ENCODE data around the gene SULF2.

The SULF2 gene

DNA sequence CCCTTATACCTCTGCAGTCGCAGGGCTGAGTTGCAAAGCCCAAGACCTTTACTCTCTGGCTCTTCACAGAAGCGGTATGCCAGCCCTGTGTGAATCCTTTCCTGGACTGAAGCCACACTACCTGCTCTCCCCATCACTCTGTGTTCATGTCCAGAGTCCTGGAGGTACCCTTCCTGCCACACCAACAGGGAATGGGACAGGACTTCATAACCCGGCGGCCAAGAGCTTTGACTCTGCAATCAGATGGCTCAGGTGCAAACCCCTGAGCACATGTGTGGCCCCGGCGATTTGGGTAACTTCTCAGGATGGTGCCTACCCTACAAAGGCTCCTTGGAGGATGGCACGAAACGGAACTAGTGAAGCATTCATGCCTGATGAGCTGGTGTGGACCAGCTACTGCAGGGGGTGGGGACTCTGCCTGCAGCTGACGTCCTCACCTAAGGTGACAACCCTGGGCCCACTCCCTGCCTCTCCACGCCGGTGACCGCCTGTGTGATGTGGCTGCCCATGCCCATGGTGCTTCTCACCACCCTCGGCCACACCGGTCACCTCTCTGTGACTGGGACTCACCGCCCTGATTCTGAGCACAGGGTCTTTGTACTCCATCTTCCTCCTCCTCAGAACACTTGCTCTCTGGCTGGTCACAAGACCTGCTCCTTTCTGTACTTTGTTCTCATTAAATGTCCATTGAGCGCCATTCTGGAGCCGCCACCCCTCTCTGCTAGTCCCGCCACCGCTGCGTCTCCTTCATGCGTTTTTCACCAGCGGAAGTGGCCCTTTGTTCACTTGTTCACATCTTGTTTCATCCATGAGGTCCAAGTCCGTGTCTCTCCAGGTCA, 116.7 kb downstream of the SULF2 start:
- no peak for DNase-seq (ENCODE audit: low read depth)

GRCh38 chr20:47667531-47668312, 117.6 kb downstream of the SULF2 start:
- no peak for DNase-seq (ENCODE audit: low read depth)

DNA sequence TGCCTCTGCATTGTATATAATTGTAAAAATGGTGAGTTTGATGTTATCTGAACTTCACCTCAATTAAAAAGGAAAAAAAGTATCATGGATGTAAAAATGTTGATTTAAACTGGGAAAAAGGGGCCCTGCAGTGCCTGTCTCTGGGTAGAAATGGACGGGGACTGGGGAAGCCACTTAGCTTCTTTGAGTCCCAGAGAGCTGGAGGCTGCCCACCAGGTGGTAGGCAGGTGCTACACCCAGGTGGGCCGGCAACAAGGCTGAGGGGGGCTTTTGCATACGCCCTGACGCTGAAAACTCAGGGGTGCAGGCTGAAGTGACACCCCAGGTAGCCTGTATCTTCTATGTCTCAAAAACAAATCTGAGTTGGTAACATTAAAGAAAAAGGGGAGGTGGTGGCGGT, 118.2 kb downstream of the SULF2 start:
- DNase-seq (ENCODE audit: low read depth) = no peak

DNA sequence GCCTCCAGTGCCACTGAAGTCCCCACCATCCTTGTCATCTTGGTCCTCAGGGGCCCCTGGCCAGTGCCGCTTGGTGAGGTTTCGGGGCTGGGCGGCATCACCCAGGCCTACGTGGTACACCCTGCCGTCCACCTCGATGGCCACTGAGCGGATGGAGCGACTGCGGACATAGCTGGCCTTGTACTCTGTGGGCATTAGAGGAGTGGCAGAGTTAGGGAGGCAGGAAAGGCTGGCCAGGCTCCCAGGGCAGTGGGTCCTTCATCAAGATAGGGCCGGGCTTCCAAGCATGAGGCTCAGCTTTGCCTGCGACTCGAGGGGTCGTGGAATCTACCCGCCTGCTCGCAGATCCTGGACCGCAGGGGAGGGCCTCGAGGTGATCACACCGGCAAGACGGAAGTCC, 119.0 kb downstream of the SULF2 start:
- no peak for DNase-seq (ENCODE audit: low read depth)

- no peak for DNase-seq (ENCODE audit: low read depth)
Observed at GRCh38 chr20:47665221-47665991, 119.9 kb downstream of the SULF2 start.

DNA sequence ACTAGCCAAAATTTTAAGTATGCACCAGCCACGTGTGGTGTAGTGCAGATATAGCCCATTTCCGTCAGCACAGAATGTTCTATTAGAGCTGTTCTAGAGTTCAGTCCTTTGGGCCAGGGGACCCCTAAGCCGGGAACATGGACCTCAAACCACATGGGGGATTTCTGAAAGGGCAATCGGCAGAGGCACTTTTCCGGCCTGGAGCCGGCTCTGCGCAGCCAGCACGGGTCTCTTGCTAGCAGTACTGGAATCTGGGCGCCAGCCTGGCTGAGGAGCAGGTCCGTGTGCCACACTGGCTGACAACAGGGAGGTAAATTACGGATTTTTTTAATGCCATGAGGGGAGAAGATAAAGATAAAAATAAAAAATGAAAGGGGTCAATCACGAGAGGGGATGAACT, 120.5 kb downstream of the SULF2 start:
- DNase-seq (ENCODE audit: low read depth) = no peak

GRCh38 chr20:47664068-47664437, 121.2 kb downstream of the SULF2 start:
- no peak for DNase-seq (ENCODE audit: low read depth)

DNA sequence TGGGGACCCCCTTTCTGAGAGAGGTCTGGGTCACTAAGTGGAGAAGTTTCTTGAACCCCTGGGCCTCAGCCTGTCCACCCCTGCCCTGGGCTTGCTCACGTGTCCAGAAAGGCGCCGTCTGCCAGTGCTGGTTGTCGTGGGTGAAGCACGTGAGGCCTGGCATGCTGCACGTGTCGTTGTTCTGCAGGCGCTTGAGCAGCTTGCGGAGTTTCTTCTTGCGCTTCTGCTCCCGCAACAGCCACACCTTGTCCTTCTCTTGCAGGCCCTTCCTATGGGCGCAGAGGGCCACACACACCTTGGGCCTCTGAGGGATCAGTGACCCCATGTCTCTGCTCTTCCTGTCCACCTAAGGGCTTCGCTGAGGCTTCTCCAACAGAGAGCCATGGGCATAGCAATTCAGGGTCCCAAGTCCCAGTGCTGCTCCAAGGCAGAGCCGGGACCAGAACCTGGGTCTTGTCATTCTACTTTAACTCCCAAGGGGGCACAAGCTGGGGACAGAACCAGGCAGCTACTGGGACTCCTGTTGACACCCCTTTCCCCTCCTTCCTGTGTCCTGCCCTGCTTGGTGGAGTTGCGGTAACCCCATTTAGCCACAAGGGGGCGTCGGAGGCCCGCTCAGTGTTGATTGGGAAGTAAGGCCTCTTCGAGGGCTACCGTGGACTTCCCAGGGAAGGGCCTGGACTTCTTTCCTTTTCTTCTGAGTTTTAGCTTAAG, 121.8 kb downstream of the SULF2 start:
- DNase-seq (ENCODE audit: low read depth) = peak; percentile 83

GRCh38 chr20:47662483-47663353, 122.6 kb downstream of the SULF2 start:
- no peak for DNase-seq (ENCODE audit: low read depth)

DNA sequence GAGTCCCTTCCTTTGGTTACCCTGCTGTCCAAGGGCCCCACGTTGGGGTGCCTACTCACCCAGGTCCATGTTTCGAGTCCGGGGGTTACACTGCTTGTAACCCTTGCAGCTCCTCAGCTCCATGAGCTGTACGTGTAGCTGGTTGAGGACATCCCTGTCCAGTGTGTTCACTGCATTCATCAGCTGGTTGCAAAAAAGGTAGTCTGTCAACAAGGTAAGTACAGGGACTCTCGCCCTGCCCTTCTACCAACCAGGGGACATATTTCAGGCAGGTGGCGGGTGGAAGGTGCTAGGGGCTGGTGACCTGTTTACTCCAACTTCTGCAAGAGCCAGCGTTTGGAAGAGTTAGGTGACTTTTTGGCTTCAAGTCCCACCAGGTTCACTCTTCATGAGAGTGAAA, 123.6 kb downstream of the SULF2 start:
- DNase-seq (ENCODE audit: low read depth) = no peak

GRCh38 chr20:47660983-47661700, 124.1 kb downstream of the SULF2 start:
- DNase-seq (ENCODE audit: low read depth) = no peak

- no peak for DNase-seq (ENCODE audit: low read depth)
Observed at GRCh38 chr20:47660602-47660905, 124.7 kb downstream of the SULF2 start.

DNA sequence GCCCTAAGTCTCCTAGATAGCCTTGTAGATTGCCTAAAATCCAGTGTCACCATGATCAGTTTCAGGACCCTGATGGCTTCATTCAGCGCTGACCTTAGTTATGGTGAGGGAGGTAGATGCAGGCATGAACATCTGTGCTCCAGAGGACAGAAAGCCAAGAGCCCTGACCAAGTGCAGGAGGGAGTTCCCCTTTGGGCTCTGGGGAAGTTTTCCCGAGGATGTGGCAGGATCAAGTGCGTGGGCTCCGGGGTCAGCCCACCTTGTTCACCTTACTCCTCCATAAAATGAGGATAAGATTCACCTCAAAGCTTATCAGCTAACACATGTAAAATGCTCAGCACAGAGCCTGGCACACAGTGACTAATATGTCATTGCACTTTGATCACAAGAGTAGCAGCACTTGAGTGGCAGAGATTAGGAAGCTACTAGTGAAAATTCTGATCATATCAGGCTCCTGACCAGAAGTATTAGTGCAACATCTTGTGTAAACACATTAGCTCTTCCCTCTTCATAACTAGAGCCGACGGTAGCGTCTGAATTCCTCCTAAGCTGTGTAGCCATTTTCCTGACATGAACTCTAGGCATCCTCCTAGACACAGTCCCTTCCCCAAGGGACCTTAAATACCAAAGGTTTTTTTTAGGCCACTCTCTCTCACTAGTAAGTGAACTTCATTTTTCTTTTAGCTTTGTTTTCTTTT, 125.2 kb downstream of the SULF2 start:
- DNase-seq (ENCODE audit: low read depth) = no peak

- DNase-seq (ENCODE audit: low read depth) = no peak
Observed at GRCh38 chr20:47656318-47656717, 129.0 kb downstream of the SULF2 start.

- no peak for DNase-seq (ENCODE audit: low read depth)
Observed at GRCh38 chr20:47655635-47656034, 129.6 kb downstream of the SULF2 start.

DNA sequence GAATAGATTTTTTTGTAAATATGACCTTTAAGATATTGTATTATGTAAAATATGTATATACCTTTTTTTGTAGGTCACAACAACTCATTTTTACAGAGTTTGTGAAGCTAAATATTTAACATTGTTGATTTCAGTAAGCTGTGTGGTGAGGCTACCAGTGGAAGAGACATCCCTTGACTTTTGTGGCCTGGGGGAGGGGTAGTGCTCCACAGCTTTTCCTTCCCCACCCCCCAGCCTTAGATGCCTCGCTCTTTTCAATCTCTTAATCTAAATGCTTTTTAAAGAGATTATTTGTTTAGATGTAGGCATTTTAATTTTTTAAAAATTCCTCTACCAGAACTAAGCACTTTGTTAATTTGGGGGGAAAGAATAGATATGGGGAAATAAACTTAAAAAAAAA, 130.9 kb downstream of the SULF2 start:
- DNase-seq (ENCODE audit: low read depth) = no peak

DNA sequence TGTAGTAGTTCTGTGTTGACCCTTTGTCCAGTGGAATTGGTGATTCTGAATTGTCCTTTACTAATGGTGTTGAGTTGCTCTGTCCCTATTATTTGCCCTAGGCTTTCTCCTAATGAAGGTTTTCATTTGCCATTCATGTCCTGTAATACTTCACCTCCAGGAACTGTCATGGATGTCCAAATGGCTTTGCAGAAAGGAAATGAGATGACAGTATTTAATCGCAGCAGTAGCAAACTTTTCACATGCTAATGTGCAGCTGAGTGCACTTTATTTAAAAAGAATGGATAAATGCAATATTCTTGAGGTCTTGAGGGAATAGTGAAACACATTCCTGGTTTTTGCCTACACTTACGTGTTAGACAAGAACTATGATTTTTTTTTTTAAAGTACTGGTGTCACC, 131.4 kb downstream of the SULF2 start:
- no peak for DNase-seq (ENCODE audit: low read depth)

- DNase-seq (ENCODE audit: low read depth) = no peak
Observed at GRCh38 chr20:47652794-47653193, 132.5 kb downstream of the SULF2 start.

DNA sequence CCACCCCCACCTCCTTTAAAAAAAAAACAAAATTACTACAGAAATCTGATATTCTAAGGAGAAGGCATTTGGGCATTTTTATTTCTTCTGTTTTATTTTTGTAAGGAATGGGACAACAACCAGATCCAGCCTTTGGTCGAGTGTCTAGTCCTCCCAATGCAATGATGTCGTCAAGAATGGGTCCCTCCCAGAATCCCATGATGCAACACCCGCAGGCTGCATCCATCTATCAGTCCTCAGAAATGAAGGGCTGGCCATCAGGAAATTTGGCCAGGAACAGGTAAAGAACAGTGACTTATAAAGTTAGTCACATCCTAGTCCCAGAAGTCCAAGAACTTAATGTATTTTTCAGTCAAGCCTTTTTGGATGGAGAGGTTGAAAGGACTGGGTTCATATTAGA, 133.0 kb downstream of the SULF2 start:
- DNase-seq (ENCODE audit: low read depth) = no peak

GRCh38 chr20:47648943-47649342, 136.3 kb downstream of the SULF2 start:
- no peak for DNase-seq (ENCODE audit: low read depth)

All from HS-5 (cell line).